Fibroblast of gingiva (primary cell): ENCODE results near the gene ZNF385A.

Experiments
- DNase-seq: peaks from one replicate; pipeline ENCODE4 v3.0.0-alpha.2; 2011; ENCODE audit warnings: low read depth

The ZNF385A gene

GRCh38 chr12:54384591-54385041 lies at the start of gene ZNF385A:
TSS of gene ZNF385A (minus strand) at chr12:54384733. CDS start at chr12:54384514, 219 bp downstream.
- no peak for DNase-seq

GRCh38 chr12:54432815-54433164 lies 48.3 kb upstream of the ZNF385A start:
- DNase-seq = no peak

GRCh38 chr12:54431911-54432814 lies 47.6 kb upstream of the ZNF385A start:
- no peak for DNase-seq

GRCh38 chr12:54430471-54431069 lies 46.0 kb upstream of the ZNF385A start:
- no peak for DNase-seq

GRCh38 chr12:54429014-54429471 lies 44.5 kb upstream of the ZNF385A start:
- no peak for DNase-seq

GRCh38 chr12:54428050-54429013 lies 43.8 kb upstream of the ZNF385A start:
- DNase-seq = no peak

- no peak for DNase-seq
These were observed 42.6 kb upstream of the ZNF385A start for GRCh38 chr12:54427106-54427505.

- no peak for DNase-seq
These were observed 42.2 kb upstream of the ZNF385A start for GRCh38 chr12:54426690-54427089.

GRCh38 chr12:54425702-54426101 lies 41.2 kb upstream of the ZNF385A start:
- no peak for DNase-seq

- no peak for DNase-seq
These were observed 39.7 kb upstream of the ZNF385A start for GRCh38 chr12:54424224-54424623.

- no peak for DNase-seq
These were observed 39.2 kb upstream of the ZNF385A start for GRCh38 chr12:54423816-54424150.

- DNase-seq = no peak
These were observed 37.3 kb upstream of the ZNF385A start for GRCh38 chr12:54421879-54422250.

- DNase-seq = no peak
These were observed 36.8 kb upstream of the ZNF385A start for GRCh38 chr12:54421175-54421878.

- DNase-seq = no peak
These were observed 36.2 kb upstream of the ZNF385A start for GRCh38 chr12:54420766-54421144.

- peak; percentile 69 for DNase-seq
These were observed 34.8 kb upstream of the ZNF385A start, which contains the start of gene ITGA5 for GRCh38 chr12:54419088-54419887. TSS of gene ITGA5 (minus strand) at chr12:54419266. CDS start at chr12:54419198, 68 bp downstream.

GRCh38 chr12:54418441-54419087 lies 34.0 kb upstream of the ZNF385A start:
- no peak for DNase-seq

GRCh38 chr12:54417712-54418440 lies 33.3 kb upstream of the ZNF385A start:
- DNase-seq = no peak

GRCh38 chr12:54416687-54417603 lies 32.4 kb upstream of the ZNF385A start:
- DNase-seq = no peak
